SK-N-MC (cell line): ENCODE data around the gene RNF227.

Source experiments
- EZH2 ChIP-seq: fragments of 200-600 bp; sonication (generic); IDR thresholded peaks from one replicate; pipeline ENCODE4 v1.6.1; 2017; ENCODE audit warnings: antibody characterized with exemption
- FOXP2 ChIP-seq: optimal IDR thresholded peaks from 2 replicates; pipeline ENCODE3; 2011; ENCODE audit warnings: mild to moderate bottlenecking, moderate library complexity; ENCODE audit not compliant: insufficient read depth; ENCODE audit errors: extremely low read length, control extremely low read depth

DNA sequence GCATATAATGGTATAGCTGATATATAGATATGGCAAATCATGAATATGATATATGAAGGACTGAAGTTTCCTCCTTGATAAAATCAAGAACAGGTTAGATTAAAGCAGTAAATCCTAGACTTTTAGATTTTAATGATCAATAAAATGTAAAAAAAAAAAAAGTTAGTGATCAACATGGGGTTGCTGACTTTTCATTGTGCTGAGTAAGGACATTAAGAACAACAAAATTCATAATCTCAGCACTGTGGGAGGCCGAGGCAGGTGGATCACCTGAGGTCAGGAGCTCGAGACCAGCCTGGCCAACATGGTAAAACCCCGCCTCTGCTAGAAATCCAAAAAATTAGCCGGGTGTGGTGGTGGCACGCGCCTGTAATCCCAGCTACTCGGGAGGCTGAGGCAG is 37.9 kb downstream of the RNF227 start:
- TF ChIP-seq EZH2 = no peak
- no peak for TF ChIP-seq FOXP2
